ENCODE data around the gene EFCAB8. TPM values are rescaled to one million over a fixed set of nuclear protein-coding genes. Genes with fewer than 3 reads are reported as not detected.
A peak's percentile ranks its signal among the peaks of the same experiment; 100 is the strongest.
"Not testable (repeated sequence)": the region's sequence is repeated elsewhere in the genome, so short reads cannot be mapped to it uniquely, and the experiment has no call there.

EFCAB8 gene
- total RNA-seq, 1 donor: not detected

- no peak overlapping the region for H3K4me3 ChIP-seq (ENCODE audit: low read depth, low read length)
- peak; percentile 4 for DNase-seq (ENCODE audit: low read depth)
- TF ChIP-seq, protein P1, sequence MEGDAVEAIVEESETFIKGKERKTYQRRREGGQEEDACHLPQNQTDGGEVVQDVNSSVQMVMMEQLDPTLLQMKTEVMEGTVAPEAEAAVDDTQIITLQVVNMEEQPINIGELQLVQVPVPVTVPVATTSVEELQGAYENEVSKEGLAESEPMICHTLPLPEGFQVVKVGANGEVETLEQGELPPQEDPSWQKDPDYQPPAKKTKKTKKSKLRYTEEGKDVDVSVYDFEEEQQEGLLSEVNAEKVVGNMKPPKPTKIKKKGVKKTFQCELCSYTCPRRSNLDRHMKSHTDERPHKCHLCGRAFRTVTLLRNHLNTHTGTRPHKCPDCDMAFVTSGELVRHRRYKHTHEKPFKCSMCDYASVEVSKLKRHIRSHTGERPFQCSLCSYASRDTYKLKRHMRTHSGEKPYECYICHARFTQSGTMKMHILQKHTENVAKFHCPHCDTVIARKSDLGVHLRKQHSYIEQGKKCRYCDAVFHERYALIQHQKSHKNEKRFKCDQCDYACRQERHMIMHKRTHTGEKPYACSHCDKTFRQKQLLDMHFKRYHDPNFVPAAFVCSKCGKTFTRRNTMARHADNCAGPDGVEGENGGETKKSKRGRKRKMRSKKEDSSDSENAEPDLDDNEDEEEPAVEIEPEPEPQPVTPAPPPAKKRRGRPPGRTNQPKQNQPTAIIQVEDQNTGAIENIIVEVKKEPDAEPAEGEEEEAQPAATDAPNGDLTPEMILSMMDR (IDR thresholded peaks at IDR 0.05; ENCODE audit: insufficient read depth, low read length): no peak
Observed at GRCh38 chr20:32941155-32941885, 82.6 kb downstream of the EFCAB8 start.

- H3K4me3 ChIP-seq (ENCODE audit: low read depth, low read length): no peak overlapping the region
- DNase-seq (ENCODE audit: low read depth): no peak
- TF ChIP-seq, protein P1 (IDR thresholded peaks at IDR 0.05; ENCODE audit: insufficient read depth, low read length): no peak
Observed at GRCh38 chr20:32943490-32944052, 84.8 kb downstream of the EFCAB8 start.

- no peak overlapping the region for H3K4me3 ChIP-seq (ENCODE audit: low read depth, low read length)
- peak; percentile 38 for DNase-seq (ENCODE audit: low read depth)
- TF ChIP-seq, protein P1 (IDR thresholded peaks at IDR 0.05; ENCODE audit: insufficient read depth, low read length): peak; percentile 63
Observed at GRCh38 chr20:32945710-32946221, 87.0 kb downstream of the EFCAB8 start.

- no peak overlapping the region for H3K4me3 ChIP-seq (ENCODE audit: low read depth, low read length)
- TF ChIP-seq, protein P1 (IDR thresholded peaks at IDR 0.05; ENCODE audit: insufficient read depth, low read length): no peak
- DNase-seq (ENCODE audit: low read depth): no peak
Observed at GRCh38 chr20:32946629-32947028, 87.9 kb downstream of the EFCAB8 start.

DNA sequence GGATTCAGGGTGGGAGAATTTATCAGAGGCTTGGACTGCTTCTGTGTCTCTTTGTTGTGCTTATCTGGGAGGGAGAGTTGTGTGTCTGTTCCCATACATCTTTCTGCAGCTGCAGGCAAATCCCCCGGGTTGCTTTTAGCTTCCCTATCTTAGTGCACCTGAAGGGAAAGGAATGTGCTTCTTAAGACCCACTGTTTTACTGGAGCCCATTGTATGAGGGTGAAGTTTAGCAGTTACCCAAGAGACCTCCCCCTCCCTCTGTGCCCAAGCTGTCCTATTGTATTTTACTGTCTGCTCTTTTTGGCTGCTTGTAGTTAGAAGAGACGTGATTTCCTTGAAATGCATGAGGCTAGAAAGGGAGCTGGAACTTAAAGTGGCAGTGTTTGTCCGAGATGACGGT lies 91.8 kb downstream of the EFCAB8 start:
- H3K4me3 ChIP-seq (ENCODE audit: low read depth, low read length); DNase-seq (ENCODE audit: low read depth): not testable (repeated sequence)

- TF ChIP-seq, protein P1 (IDR thresholded peaks at IDR 0.05; ENCODE audit: insufficient read depth, low read length): no peak
- DNase-seq (ENCODE audit: low read depth): no peak
- no peak overlapping the region for H3K4me3 ChIP-seq (ENCODE audit: low read depth, low read length)
Observed at GRCh38 chr20:32957459-32957858, 98.7 kb downstream of the EFCAB8 start.

- no peak overlapping the region for H3K4me3 ChIP-seq (ENCODE audit: low read depth, low read length)
- DNase-seq (ENCODE audit: low read depth): no peak
- TF ChIP-seq, protein P1 (IDR thresholded peaks at IDR 0.05; ENCODE audit: insufficient read depth, low read length): no peak
Observed at GRCh38 chr20:32958574-32958973, 99.9 kb downstream of the EFCAB8 start.
